Hematopoietic multipotent progenitor cell (in vitro differentiated cells): ENCODE measurements around the gene RPL11. TPM values are rescaled to one million over a fixed set of nuclear protein-coding genes. Genes with fewer than 3 reads are reported as not detected.
"Not testable (repeated sequence)": the region's sequence is repeated elsewhere in the genome, so short reads cannot be mapped to it uniquely, and the experiment has no call there.

Experiments
- DNase-seq, 3 donors: peaks; one replicate each; pipeline ENCODE4 v3.0.0-alpha.2; 2011 to 2015; ENCODE audit warnings: low read depth in 2 of 3, low spot score in 2 of 3
- total RNA-seq: library from RNA; depleted of rRNA; stranded (reverse); fragments of >200 nt; gene quantifications from one replicate; pipeline ENCODE4 v1.2.3, GENCODE V29; 2012

The RPL11 gene
- total RNA-seq, 1 donor, result 846 TPM

DNA sequence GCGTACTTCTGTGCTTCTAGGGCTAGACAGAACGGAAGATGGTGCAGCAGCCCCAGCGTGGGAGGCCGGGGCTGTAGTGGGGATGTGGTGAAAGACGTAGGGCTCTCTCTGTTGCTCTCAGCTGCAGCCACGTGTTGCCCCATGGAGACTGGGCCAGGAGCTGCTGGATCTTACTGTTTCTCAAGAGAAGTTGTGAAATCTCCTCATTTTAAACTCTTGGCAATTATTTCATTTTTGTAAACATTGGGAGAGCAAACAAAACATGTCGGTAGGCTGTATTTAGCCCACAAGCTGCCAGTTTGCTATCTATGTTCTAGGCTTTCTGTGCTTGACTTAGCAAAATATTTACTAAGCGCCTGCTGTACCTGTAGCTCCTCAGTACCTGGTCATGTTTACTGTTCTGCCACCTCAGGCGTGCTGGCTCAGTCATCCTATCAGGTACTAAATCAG, 35.8 kb downstream of the RPL11 start:
- DNase-seq, result no peak

DNA sequence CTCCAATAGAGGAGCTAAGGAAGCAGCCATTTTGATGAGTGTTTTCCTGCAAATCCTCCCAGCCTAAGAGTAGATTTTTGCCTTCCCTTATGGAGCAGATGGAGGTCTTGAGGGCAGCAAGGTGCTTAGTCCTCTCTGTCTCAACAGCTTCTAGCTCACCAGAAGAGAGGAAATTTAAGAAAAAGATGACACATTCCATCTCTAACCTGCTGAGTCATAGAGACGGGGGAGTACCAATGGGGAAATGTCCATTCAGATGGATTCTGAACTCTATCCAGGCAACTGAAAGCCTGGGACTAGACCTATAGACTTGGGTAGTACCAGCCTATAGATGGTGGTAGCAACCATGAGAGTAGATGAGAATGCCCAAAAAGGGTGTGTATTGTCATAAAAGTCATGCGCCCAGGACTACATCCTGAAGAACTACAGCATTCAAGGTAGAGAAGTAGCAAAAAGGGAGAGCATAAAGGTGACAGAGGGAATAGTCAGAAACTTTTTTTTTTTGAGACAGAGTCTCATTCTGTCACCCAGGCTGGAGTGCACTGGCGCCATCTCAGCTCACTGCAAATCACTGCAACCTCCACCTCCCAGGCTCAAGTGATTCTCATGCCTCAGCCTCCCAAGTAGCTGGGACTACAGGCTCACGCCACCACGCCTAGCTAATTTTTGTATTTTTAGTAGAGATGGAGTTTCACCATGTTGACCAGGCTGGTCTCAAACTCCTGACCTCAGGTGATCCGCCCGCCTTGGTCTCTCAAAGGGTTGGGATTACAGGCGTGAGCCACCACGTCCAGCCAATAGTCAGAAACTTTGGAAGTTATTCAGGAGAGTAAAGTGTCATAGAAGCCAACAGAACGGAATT, 41.0 kb downstream of the RPL11 start:
- no peak for DNase-seq

DNA sequence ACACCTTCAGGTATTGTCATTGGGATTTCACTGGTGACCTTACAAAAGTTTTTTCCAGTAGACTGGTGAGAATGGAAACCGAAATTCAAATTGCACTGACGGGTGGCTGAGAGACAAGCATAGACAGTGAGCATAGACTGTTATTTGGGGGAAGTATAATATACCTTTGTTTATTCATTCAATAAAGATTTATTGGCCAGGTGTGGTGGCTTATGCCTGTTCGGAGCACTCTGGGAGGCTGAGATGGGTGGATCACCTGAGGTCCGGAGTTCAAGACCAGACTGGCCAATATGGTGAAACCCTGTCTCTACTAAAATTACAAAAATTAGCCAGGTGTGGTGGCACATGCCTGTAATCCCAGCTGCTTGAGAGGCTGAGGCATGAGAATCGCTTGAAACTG, 41.7 kb downstream of the RPL11 start:
- DNase-seq, result not testable (repeated sequence)

DNA sequence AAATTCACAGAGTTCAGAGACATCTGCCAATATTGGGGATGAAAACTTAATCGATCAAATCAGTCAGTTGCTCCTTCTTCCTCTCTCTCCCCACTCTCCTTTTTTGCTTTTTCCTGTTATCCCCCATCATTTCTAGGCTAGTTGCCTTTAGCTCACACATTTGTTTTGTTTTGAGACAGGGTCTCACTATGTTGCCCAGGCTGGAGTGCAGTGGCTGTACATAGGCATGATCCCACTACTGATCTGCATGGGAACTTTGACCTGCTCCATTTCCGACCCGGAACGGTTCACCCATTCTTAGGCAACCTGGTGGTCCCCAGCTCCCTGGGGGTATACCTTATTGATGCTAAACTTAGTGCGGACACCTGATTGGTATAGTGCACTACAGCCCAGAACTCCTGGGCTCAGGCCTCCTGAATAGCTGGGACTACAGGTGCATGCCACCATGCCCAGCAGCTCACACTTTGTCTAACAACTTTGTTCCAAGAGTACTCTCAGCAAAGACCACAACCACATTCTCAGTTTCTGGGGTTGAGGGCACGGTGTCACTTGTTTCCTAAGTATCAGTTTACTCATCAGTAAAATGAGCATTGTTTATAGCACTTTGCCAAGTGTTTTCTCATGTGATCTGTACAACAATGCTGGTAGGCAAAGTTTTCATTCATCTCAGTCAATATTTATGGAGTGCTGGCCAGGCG, 45.0 kb downstream of the RPL11 start:
- DNase-seq, result no peak

DNA sequence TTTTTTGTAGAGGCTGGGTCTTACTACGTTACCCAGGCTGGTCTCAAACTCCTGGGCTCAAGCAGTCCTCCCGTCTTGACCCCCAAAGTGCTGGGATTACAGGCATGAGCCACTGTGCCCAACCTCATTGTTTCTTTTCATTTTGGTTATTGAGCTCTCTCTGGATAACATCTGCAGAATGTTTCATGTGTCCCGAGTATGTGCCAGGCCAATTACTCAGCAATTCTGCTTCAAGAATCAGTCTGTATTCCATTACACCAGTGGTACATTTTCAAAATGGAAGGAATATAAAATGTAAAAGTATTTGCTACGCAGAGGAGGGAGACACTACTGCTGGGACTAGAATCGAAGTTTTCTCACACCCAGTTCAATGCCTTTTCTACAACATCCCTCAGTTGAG, 50.0 kb downstream of the RPL11 start:
- no peak for DNase-seq

DNA sequence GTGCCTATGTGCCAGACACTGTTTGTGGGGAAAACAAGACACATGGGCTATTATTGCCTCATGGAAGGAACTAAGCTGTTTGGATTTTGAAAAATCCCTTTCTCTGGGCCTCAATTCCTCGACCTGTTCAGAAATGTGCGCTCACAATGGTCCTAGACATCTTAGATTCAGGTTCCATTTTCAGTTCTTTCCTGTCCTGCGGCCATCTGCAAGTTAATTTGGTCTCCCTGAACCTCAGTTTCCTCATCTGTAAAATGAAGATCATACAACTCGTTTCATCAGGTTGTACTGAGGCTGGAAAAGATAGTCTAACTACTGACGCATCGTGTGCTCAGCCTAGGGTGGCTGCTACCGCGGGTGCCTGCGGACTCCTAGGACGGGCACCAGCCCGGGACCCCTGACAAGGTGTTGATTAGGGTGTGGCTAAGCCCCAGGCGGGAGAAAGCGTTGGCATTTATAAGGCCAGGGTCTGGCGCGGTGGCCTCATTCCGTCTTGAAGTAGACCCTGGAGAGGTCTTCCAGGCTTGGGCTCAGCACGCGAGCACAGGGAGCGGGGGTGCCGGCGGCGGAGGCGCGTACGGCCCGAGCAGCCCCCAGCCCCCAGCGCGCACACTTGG, 51.2 kb downstream of the RPL11 start:
- DNase-seq, result peak in 1 of 3 donors; percentile 36

DNA sequence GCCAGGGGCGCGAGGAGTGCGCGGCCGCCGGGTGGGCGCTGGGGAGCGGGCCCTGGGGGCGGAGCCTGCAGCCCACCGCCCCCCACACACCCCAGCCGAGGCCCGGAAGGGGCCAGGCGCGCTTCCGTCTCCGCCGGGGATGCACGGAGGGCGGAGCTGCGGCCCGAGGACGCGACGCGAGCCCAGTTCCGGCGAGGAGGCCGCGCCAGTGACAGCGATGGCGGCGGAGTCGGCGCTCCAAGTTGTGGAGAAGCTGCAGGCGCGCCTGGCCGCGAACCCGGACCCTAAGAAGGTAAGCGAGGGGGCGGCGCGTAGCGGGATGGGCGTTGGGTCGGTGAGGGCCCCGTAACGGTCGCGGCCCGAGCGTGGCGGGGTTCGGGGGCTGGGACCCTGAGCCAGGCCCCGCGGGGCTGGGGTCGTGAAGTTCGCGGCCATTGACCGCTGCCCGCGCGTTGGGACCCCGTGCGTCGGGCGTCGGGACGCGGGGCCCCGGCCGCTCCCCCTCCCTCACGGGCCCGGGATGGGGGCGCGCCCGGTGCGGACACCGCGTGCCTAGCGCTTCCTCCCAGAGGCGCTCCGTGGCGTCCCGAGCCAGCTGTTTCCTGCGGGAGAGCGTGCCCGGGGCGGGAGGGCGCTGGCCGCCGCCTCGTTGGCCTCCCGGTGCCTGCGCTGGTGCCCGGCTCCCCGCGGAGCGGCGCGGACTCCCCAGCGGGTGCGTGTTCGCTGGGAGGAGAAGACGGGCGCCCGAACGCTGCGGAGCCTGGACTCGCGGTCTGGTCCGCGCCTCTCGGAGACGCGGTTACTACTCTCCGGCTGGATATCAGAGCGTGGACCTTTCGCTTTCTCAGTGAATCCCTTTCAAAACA, 51.9 kb downstream of the RPL11 start, which contains the start of gene ELOA:
Gene ELOA (plus strand): TSS at position 185 of the 866 bp plus-strand sequence. CDS start 33 bp downstream, at position 218.
- DNase-seq, result peak; percentile 58 to 82 (median 82)

DNA sequence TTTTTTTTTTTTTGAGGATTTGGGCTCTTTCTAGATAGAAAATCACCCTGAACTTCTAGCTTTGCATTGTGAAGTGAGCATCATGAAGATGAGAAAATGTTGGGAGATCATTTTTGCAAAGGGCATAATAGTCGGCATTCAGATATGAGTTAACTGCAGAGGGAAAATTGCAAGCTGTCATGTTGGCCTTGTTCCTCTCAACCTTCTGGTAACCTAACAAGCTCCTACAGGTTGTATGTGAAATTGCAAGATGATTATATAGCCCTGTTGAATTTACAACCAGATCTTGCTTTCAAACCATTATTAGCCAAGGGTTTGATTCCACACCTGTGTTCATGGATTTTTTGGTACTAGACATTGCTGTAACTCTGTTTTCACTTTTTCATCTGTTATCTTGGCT, 53.9 kb downstream of the RPL11 start:
- peak in 2 of 3 donors; percentile 24 to 48 for DNase-seq

Other genes with a start within 250 kb of the RPL11 start
- gene ASAP3, start 207.6 kb upstream of the RPL11 start, total RNA-seq, result 1.1 TPM
- gene E2F2, start 160.6 kb upstream of the RPL11 start, total RNA-seq, result 2.4 TPM
- gene ID3, start 132.3 kb upstream of the RPL11 start, total RNA-seq, result 186 TPM
- 11.0 TPM for gene ELOA, start 51.7 kb downstream of the RPL11 start, total RNA-seq
- 34.5 TPM for gene PITHD1, start 86.6 kb downstream of the RPL11 start, total RNA-seq
- gene LYPLA2, start 99.3 kb downstream of the RPL11 start, total RNA-seq, result 75.9 TPM
- 12.4 TPM for gene GALE, start 108.9 kb downstream of the RPL11 start, total RNA-seq
- gene HMGCL, start 133.6 kb downstream of the RPL11 start, total RNA-seq, result 31.8 TPM
- 18.9 TPM for gene FUCA1, start 176.5 kb downstream of the RPL11 start, total RNA-seq
- 1.3 TPM for gene CNR2, start 221.6 kb downstream of the RPL11 start, total RNA-seq